GM19193 (cell line): ENCODE measurements around the gene ACSF2.

Source experiments
- POLR2A ChIP-seq: IDR thresholded peaks from 4 replicates; pipeline ENCODE4 v1.6.1; 2011; ENCODE audit not compliant: insufficient read depth, insufficient read length; ENCODE audit errors: extremely low read depth

The ACSF2 gene

GRCh38 chr17:50451943-50452629 is 26.1 kb downstream of the ACSF2 start:
- no peak for TF ChIP-seq POLR2A

- no peak for TF ChIP-seq POLR2A
Observed at GRCh38 chr17:50452630-50453300, 26.7 kb downstream of the ACSF2 start.

- no peak for TF ChIP-seq POLR2A
Observed at GRCh38 chr17:50453901-50454300, 27.9 kb downstream of the ACSF2 start.

GRCh38 chr17:50457621-50458020 is 31.6 kb downstream of the ACSF2 start:
- TF ChIP-seq POLR2A = no peak

- TF ChIP-seq POLR2A = no peak
Observed at GRCh38 chr17:50458270-50458669, 32.3 kb downstream of the ACSF2 start.

- TF ChIP-seq POLR2A = no peak
Observed at GRCh38 chr17:50458701-50459676, 33.0 kb downstream of the ACSF2 start.

GRCh38 chr17:50459756-50460155 is 33.7 kb downstream of the ACSF2 start:
- TF ChIP-seq POLR2A = no peak

- TF ChIP-seq POLR2A = no peak
Observed at GRCh38 chr17:50460831-50461526, 35.0 kb downstream of the ACSF2 start.

GRCh38 chr17:50461550-50462132 is 35.6 kb downstream of the ACSF2 start:
- no peak for TF ChIP-seq POLR2A

GRCh38 chr17:50462446-50462845 is 36.4 kb downstream of the ACSF2 start:
- TF ChIP-seq POLR2A = no peak

GRCh38 chr17:50464121-50464520 is 38.1 kb downstream of the ACSF2 start:
- no peak for TF ChIP-seq POLR2A

GRCh38 chr17:50464736-50465135 is 38.7 kb downstream of the ACSF2 start:
- TF ChIP-seq POLR2A = no peak

GRCh38 chr17:50465171-50465570 is 39.2 kb downstream of the ACSF2 start:
- TF ChIP-seq POLR2A = no peak

GRCh38 chr17:50465635-50466034 is 39.6 kb downstream of the ACSF2 start:
- no peak for TF ChIP-seq POLR2A

- TF ChIP-seq POLR2A = no peak
Observed at GRCh38 chr17:50466371-50467113, 40.5 kb downstream of the ACSF2 start.
